Ishikawa (cell line): ENCODE results near the gene ABCA8.

Source experiments
- CEBPB ChIP-seq: IDR thresholded peaks from 2 replicates; pipeline ENCODE4 v1.6.1; 2012
- CREB1 ChIP-seq: IDR thresholded peaks from 2 replicates; pipeline ENCODE4 v1.6.1; 2012; ENCODE audit warnings: low read depth
- EGR1 ChIP-seq: IDR thresholded peaks from 2 replicates; pipeline ENCODE4 v1.6.1; 2012
- EP300 ChIP-seq: IDR thresholded peaks from 2 replicates; pipeline ENCODE4 v1.6.1; 2012; ENCODE audit warnings: borderline replicate concordance
- NFIC ChIP-seq: IDR thresholded peaks from 2 replicates; pipeline ENCODE4 v1.6.1; 2012
- RAD21 ChIP-seq: IDR thresholded peaks from 2 replicates; pipeline ENCODE4 v1.6.1; 2012; ENCODE audit warnings: low read depth
- TCF12 ChIP-seq: IDR thresholded peaks from 2 replicates; pipeline ENCODE4 v1.6.1; 2012; ENCODE audit warnings: low read depth
- TEAD4 ChIP-seq: IDR thresholded peaks from 2 replicates; pipeline ENCODE4 v1.6.1; 2012
- YY1 ChIP-seq: IDR thresholded peaks from 2 replicates; pipeline ENCODE4 v1.6.1; 2012; ENCODE audit warnings: low read depth
- TF ChIP-seq, protein P1 (sequence below): IDR thresholded peaks from 2 replicates; pipeline ENCODE4 v1.6.1; 2012; ENCODE audit warnings: low read depth, mild to moderate bottlenecking
- TF ChIP-seq, protein P2 (sequence below): IDR thresholded peaks from 2 replicates; pipeline ENCODE4 v1.6.1; 2012

DNA sequence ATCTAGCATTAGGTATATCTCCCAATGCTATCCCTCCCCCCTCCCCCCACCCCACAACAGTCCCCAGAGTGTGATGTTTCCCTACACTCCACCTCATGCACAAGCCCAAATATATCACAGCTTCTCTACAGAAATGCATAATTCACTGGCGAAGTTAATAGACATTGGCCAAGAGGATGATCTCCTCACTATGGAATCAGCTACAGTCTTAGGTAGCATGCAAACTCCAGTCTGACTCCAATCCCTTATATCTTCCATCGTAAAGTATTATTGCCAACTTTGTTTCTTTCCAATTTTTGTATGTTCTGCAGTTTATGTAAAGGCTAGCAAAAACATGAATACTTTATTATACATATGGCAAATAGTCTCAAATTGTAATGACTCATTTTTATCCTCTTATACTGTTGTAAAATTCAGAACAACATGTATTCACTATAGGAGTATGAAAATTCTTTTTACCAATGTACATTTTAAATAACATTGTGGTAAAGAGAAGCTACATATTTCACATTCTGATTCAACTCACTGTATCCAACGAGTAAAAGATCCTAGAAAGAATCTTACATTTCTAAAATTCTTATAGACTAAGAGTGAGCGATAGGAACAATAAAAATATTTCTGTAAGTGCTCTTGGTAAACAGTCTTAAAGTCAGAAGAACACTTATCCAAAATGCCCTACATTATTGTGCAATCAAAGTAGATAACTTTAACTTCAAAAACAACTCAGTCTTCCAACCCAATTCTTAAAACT, 871 bp downstream of the ABCA8 start:
- TF ChIP-seq CEBPB (no peak), CREB1 (no peak), EP300 (no peak), YY1 (no peak), NFIC (no peak), RAD21 (no peak), TCF12 (no peak), EGR1 (no peak), TEAD4 (no peak)
- TF ChIP-seq, protein P1, sequence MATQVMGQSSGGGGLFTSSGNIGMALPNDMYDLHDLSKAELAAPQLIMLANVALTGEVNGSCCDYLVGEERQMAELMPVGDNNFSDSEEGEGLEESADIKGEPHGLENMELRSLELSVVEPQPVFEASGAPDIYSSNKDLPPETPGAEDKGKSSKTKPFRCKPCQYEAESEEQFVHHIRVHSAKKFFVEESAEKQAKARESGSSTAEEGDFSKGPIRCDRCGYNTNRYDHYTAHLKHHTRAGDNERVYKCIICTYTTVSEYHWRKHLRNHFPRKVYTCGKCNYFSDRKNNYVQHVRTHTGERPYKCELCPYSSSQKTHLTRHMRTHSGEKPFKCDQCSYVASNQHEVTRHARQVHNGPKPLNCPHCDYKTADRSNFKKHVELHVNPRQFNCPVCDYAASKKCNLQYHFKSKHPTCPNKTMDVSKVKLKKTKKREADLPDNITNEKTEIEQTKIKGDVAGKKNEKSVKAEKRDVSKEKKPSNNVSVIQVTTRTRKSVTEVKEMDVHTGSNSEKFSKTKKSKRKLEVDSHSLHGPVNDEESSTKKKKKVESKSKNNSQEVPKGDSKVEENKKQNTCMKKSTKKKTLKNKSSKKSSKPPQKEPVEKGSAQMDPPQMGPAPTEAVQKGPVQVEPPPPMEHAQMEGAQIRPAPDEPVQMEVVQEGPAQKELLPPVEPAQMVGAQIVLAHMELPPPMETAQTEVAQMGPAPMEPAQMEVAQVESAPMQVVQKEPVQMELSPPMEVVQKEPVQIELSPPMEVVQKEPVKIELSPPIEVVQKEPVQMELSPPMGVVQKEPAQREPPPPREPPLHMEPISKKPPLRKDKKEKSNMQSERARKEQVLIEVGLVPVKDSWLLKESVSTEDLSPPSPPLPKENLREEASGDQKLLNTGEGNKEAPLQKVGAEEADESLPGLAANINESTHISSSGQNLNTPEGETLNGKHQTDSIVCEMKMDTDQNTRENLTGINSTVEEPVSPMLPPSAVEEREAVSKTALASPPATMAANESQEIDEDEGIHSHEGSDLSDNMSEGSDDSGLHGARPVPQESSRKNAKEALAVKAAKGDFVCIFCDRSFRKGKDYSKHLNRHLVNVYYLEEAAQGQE, result no peak
- TF ChIP-seq, protein P2, sequence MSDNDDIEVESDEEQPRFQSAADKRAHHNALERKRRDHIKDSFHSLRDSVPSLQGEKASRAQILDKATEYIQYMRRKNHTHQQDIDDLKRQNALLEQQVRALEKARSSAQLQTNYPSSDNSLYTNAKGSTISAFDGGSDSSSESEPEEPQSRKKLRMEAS, result no peak
